DND-41 (cell line): ENCODE data around the gene PDS5B.

Experiments used
- ATAC-seq: fragments of 200-7000 bp; cut with Tn5 transposase; 3 replicates; pipeline ENCODE4 v1.9.1; 2021; ENCODE audit warnings: low read depth; ENCODE audit not compliant: insufficient read depth
- DNase-seq: peaks from one replicate; pipeline ENCODE4 v3.0.0-alpha.2; 2020
- H2AFZ ChIP-seq: 2 replicates; pipeline ENCODE4 v1.6.0; 2012; ENCODE audit warnings: low read depth, low read length
- H3K27ac ChIP-seq: 2 replicates; pipeline ENCODE4 v1.5.1; 2012; ENCODE audit warnings: low read length, inconsistent platforms
- H3K27me3 ChIP-seq: fragments of 200-600 bp; sonication (generic); 2 replicates; pipeline ENCODE4 v1.6.0; 2012; ENCODE audit warnings: low read length, mild to moderate bottlenecking, inconsistent platforms; ENCODE audit not compliant: insufficient read depth, poor library complexity
- H3K36me3 ChIP-seq: 2 replicates; pipeline ENCODE4 v1.5.1; 2012; ENCODE audit warnings: low read length, inconsistent platforms; ENCODE audit not compliant: insufficient read depth
- H3K4me1 ChIP-seq: 2 replicates; pipeline ENCODE4 v1.5.1; 2012; ENCODE audit warnings: mild to moderate bottlenecking, low read length; ENCODE audit not compliant: insufficient read depth
- H3K4me2 ChIP-seq: 2 replicates; pipeline ENCODE4 v1.6.0; 2012; ENCODE audit warnings: mild to moderate bottlenecking, moderate library complexity, low read length, inconsistent platforms; ENCODE audit not compliant: insufficient read depth
- H3K4me3 ChIP-seq, 2 experiments: fragments of 200-600 bp in 1 of 2; shearing (Covaris generic) in 1 of 2; 2 replicates each; pipeline ENCODE4 v1.5.1; 2012 to 2016; ENCODE audit warnings: inconsistent platforms in 2 of 2, low read length in 2 of 2, mild to moderate bottlenecking in 2 of 2, low read depth in 1 of 2, moderate library complexity in 1 of 2
- H3K79me2 ChIP-seq: 2 replicates; pipeline ENCODE4 v1.6.0; 2012; ENCODE audit warnings: low read length, inconsistent platforms; ENCODE audit not compliant: insufficient read depth
- H3K9ac ChIP-seq: 2 replicates; pipeline ENCODE4 v1.6.0; 2012; ENCODE audit warnings: low read depth, mild to moderate bottlenecking, inconsistent platforms, low read length, moderate library complexity
- H3K9me3 ChIP-seq: 2 replicates; pipeline ENCODE4 v1.5.1; 2012; ENCODE audit warnings: low read length, moderate library complexity, mild to moderate bottlenecking, inconsistent platforms; ENCODE audit not compliant: insufficient read depth, severe bottlenecking
- H4K20me1 ChIP-seq: 2 replicates; pipeline ENCODE4 v1.6.0; 2012; ENCODE audit warnings: low read length; ENCODE audit not compliant: insufficient read depth
- CTCF ChIP-seq: IDR thresholded peaks from 2 replicates; pipeline ENCODE4 v1.5.1; 2012; ENCODE audit warnings: borderline replicate concordance, low read length, moderate library complexity, mild to moderate bottlenecking; ENCODE audit not compliant: poor library complexity, severe bottlenecking; ENCODE audit errors: extremely low read depth
- EZH2 ChIP-seq: IDR thresholded peaks from 3 replicates; pipeline ENCODE4 v1.6.1; 2012; ENCODE audit warnings: borderline replicate concordance, low read depth, mild to moderate bottlenecking, moderate library complexity, low read length, inconsistent platforms; ENCODE audit not compliant: severe bottlenecking

Gene PDS5B

GRCh38 chr13:32594157-32594738 lies 8.0 kb downstream of the PDS5B start:
- H3K4me1 ChIP-seq, result peaks cover 11% of the 10 kb centered on the region
- H3K9me3 ChIP-seq, result peaks cover 9% of the 10 kb centered on the region
- peaks cover 9% of the 10 kb centered on the region for H3K36me3 ChIP-seq

GRCh38 chr13:32595306-32595705 lies 9.1 kb downstream of the PDS5B start:
- no peak overlapping the region for H2AFZ ChIP-seq
- H3K4me1 ChIP-seq, result peaks cover 3% of the 10 kb centered on the region; the same call in 1 of the 2 replicates
- peaks cover 9% of the 10 kb centered on the region; the same call in 1 of the 2 replicates for H3K36me3 ChIP-seq
- H3K9ac ChIP-seq, result no peak overlapping the region
- peaks cover 9% of the 10 kb centered on the region for H3K9me3 ChIP-seq
- DNase-seq (no peak), ATAC-seq (no peak)
- TF ChIP-seq CTCF (no peak), EZH2 (no peak)
- no peak overlapping the region for H3K4me2 ChIP-seq
- H3K79me2 ChIP-seq, result peaks cover 100% of the 10 kb centered on the region
- H3K27me3 ChIP-seq, result no peaks in the 10 kb centered on the region
- no peak overlapping the region for H3K4me3 ChIP-seq
- H3K27ac ChIP-seq, result no peak overlapping the region
- peaks cover 64% of the 10 kb centered on the region for H4K20me1 ChIP-seq

More at GRCh38 chr13:32594157-32594738, 8.0 kb downstream of the PDS5B start:
- peak; percentile 44; the same call in 1 of the 3 replicates for ATAC-seq
- no peak for DNase-seq
- H4K20me1 ChIP-seq, result peaks cover 70% of the 10 kb centered on the region
- no peak overlapping the region for H3K27ac ChIP-seq
- no peak for TF ChIP-seq EZH2
- no peak for TF ChIP-seq CTCF
- peaks cover 100% of the 10 kb centered on the region for H3K79me2 ChIP-seq
- no peak overlapping the region for H3K4me2 ChIP-seq
- no peak overlapping the region for H3K9ac ChIP-seq
- H3K4me3 ChIP-seq, result no peak overlapping the region
- no peak overlapping the region for H2AFZ ChIP-seq
- no peaks in the 10 kb centered on the region for H3K27me3 ChIP-seq

GRCh38 chr13:32600890-32601289 lies 14.6 kb downstream of the PDS5B start:
- H3K9me3 ChIP-seq, result peaks cover 17% of the 10 kb centered on the region
- no peak for TF ChIP-seq CTCF
- no peak for TF ChIP-seq EZH2
- H3K4me1 ChIP-seq, result no peaks in the 10 kb centered on the region
- no peaks in the 10 kb centered on the region for H3K36me3 ChIP-seq
- no peak overlapping the region for H3K4me3 ChIP-seq
- DNase-seq, result no peak
- H4K20me1 ChIP-seq, result peaks cover 25% of the 10 kb centered on the region; the same call in 1 of the 2 replicates
- peaks cover 93% of the 10 kb centered on the region for H3K79me2 ChIP-seq
- no peaks in the 10 kb centered on the region for H3K27me3 ChIP-seq
- H3K27ac ChIP-seq, result no peak overlapping the region
- H3K4me2 ChIP-seq, result no peak overlapping the region
- no peak overlapping the region for H2AFZ ChIP-seq
- no peak overlapping the region for H3K9ac ChIP-seq
- no peak for ATAC-seq

GRCh38 chr13:32609428-32609827 lies 23.2 kb downstream of the PDS5B start:
- TF ChIP-seq CTCF (no peak), EZH2 (no peak)
- no peaks in the 10 kb centered on the region for H3K4me1 ChIP-seq
- H3K79me2 ChIP-seq, result peaks cover 95% of the 10 kb centered on the region
- no peak overlapping the region for H3K4me3 ChIP-seq
- no peaks in the 10 kb centered on the region for H3K27me3 ChIP-seq
- H3K4me2 ChIP-seq, result no peak overlapping the region
- H3K9me3 ChIP-seq, result peaks cover 9% of the 10 kb centered on the region
- DNase-seq (no peak), ATAC-seq (no peak)
- peaks cover 33% of the 10 kb centered on the region for H4K20me1 ChIP-seq
- peaks cover 14% of the 10 kb centered on the region for H3K36me3 ChIP-seq
- H3K27ac ChIP-seq, result no peak overlapping the region
- H3K9ac ChIP-seq, result no peak overlapping the region
- no peak overlapping the region for H2AFZ ChIP-seq
